Activated naive CD8-positive, alpha-beta T cell treated with anti-CD3 and anti-CD28 coated beads, Interleukin-2, amount 50 U/mL, for 24 hours (primary cell): ENCODE results near the gene SP6.
A peak's percentile ranks its signal among the peaks of the same experiment; 100 is the strongest.

Experiments used
- ATAC-seq: fragments of 150-1000 bp; cut with Tn5 transposase; one replicate; pipeline ENCODE4 v1.10.0; 2021
- DNase-seq: peaks from one replicate; pipeline ENCODE4 v3.0.0; 2021
- H3K27ac Mint-ChIP-seq: one replicate; pipeline ENCODE4 v1.8.0; 2021; ENCODE audit warnings: mild to moderate bottlenecking, mixed read lengths
- H3K27me3 Mint-ChIP-seq: one replicate; pipeline ENCODE4 v1.8.0; 2021; ENCODE audit warnings: mixed read lengths
- H3K36me3 Mint-ChIP-seq: one replicate; pipeline ENCODE4 v1.8.0; 2021; ENCODE audit warnings: low read depth, mixed read lengths
- H3K4me1 Mint-ChIP-seq: one replicate; pipeline ENCODE4 v1.8.0; 2021; ENCODE audit warnings: mixed read lengths
- H3K4me3 Mint-ChIP-seq: one replicate; pipeline ENCODE4 v1.8.0; 2021; ENCODE audit warnings: mild to moderate bottlenecking, moderate library complexity, mixed read lengths
- H3K9me3 Mint-ChIP-seq: one replicate; pipeline ENCODE4 v1.8.0; 2021; ENCODE audit warnings: mixed read lengths

Gene SP6

DNA sequence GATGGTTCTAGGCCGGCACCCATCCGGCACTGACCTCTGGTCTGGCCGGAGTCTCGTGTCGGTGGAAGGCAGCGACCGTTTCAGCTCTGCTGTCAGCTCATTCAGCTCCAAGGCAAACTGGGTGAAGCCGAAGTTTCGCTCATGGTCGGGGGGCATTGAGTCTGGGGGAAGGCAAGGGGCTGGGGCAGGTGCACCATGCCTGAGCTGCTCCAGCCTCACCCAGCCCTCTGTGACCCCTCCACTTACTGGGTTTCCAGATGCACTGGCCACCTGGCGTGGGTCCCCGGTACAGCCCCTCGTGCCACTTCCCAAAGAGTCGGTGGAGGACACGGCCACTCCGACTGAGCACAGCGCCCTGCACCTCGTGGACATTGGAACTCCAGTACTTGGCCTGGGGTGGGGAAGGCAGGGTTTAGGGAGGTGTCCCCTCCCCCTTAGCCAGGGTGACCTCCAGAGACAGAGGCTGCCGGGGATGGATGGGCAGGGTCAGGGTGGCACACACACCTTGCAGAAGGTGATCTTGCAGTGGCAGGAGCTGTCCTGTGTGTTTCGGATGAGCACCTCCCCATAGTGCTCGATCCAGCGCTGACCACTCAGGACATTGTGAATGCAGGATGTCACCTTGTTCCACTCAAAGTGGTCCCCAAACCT lies 42.0 kb downstream of the SP6 start:
- DNase-seq (no peak), ATAC-seq (no peak)
- H3K4me1 Mint-ChIP-seq, result peaks cover 8% of the 10 kb centered on the region
- H3K27me3 Mint-ChIP-seq, result no peaks in the 10 kb centered on the region
- no peaks in the 10 kb centered on the region for H3K9me3 Mint-ChIP-seq
- peaks cover 10% of the 10 kb centered on the region for H3K36me3 Mint-ChIP-seq
- no peak overlapping the region for H3K27ac Mint-ChIP-seq
- no peak overlapping the region for H3K4me3 Mint-ChIP-seq

DNA sequence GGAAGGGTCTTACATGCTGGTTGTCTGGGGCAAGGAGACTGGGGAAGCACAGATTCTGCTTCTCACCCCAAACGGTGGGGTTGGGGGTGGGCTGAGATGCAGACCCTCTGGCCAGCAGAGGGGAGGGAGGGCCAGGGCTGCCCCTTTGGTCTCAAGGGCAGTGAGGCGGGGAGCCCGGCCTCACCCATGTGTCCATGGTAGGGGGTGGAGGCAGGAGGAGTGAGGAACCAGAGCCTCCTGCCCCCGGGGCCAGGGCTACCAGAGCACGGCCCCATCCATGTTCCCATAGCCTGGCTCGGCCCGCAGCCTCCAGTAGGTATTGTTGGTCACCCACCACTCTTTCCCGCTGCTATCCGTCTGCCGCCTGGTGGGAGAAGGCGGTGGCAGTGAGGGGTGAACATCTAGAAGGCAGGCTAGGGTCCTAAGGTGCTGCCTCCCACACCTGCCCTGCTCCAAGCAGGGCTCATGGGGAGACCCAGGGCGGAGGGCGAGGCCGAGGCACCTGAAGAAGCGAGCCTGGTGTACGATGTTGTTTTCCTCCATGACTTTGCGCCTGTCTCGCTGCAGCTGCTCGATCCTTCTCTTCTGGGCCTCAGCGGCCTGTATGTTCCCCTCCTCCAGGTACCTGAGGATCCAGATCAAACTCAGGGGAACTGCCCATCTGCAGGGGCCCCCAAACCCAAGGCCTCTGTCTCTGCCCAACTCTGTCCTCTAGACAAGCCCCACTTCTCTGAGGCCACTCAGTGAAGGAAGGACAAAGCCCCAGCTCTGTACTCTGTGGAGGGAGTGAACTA lies 42.7 kb downstream of the SP6 start:
- Mint-ChIP-seq H3K36me3 (peaks cover 10% of the 10 kb centered on the region), H3K27ac (no peak overlapping the region), H3K27me3 (no peaks in the 10 kb centered on the region), H3K4me1 (peaks cover 8% of the 10 kb centered on the region), H3K9me3 (no peaks in the 10 kb centered on the region), H3K4me3 (no peak overlapping the region)
- DNase-seq, result no peak
- ATAC-seq, result no peak

DNA sequence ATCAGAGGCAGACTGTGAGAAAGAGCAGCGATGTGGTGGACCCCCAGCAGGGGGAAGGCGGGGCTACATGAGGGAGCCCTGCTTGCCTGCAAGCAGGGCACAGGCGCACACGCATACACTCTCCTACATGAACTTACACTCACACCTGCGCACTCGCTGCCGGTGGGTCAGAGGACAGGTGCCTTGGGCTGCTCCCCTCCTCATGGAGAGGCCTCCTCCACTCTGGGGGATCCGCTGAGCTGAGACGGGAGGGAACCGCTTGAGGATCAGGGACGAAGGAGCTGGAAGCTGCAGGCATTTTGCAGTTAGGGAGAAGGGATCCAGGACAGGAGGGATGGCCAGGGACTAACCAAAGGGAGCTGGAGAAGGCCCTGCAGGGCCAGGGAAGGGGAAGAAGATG lies 43.5 kb downstream of the SP6 start:
- no peak overlapping the region for H3K27ac Mint-ChIP-seq
- H3K27me3 Mint-ChIP-seq, result no peaks in the 10 kb centered on the region
- DNase-seq (no peak), ATAC-seq (no peak)
- H3K4me1 Mint-ChIP-seq, result peaks cover 8% of the 10 kb centered on the region
- no peaks in the 10 kb centered on the region for H3K9me3 Mint-ChIP-seq
- H3K4me3 Mint-ChIP-seq, result no peak overlapping the region
- H3K36me3 Mint-ChIP-seq, result peaks cover 10% of the 10 kb centered on the region

DNA sequence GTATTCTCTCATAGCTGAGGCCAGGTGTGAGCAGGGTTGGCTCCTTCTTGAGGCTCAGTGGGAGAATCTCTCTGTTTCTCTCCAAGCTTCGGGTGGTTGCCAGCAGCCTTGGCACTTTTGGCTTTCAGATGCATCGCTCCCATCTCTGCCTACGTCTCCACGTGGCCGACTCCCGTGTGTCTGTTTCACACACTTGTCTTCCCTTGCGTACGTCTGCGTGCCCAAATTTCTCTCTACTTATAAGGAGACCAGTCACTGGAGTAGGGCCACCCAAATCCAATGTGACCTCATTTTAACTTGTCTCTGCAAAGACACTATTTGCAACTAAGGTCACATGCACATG lies 44.1 kb downstream of the SP6 start:
- H3K27me3 Mint-ChIP-seq, result no peaks in the 10 kb centered on the region
- peaks cover 8% of the 10 kb centered on the region for H3K4me1 Mint-ChIP-seq
- no peaks in the 10 kb centered on the region for H3K9me3 Mint-ChIP-seq
- ATAC-seq, result no peak
- no peak for DNase-seq
- H3K36me3 Mint-ChIP-seq, result peaks cover 6% of the 10 kb centered on the region
- no peak overlapping the region for H3K27ac Mint-ChIP-seq
- H3K4me3 Mint-ChIP-seq, result no peak overlapping the region

DNA sequence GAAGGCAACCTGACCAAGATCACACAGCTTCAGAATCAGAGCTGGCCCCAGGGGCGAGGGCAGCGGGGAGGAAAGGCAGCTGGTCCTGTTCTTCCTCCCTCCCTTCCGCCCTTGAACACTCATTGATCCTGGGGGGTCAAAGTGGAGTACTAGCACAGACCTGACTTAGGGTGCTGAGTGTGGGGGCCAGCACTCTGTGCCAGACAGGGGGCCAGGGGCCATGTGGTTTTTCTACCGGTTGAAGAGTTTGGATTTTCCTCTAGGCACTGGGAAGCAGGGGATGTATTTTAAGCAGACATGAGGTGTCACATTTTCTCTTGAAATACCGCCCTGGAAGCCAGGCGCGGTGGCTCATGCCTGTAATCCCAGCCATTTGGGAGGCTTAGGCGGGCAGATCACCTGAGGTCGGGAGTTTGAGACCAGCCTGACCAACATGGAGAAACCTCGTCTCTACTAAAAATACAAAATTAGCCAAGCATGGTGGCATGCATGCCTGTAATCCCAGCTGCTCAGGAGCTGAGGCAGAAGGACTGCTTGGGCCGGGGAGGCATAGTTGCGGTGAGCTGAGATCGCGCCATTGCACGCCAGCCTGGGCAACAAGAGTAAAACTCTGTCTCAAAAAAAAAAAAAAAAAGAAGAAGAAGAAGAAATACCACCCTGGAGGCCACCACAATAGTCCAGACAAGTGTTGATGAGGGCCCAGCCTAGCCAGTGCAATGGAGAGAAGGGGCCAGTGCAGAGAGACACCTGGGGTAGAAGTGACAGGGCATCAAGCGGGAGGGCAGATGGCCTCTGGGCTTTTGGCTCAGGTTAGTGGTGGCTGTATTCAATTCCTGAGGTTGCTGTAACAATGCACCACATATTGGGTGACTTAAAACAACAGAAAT lies 44.7 kb downstream of the SP6 start:
- no peak for ATAC-seq
- peaks cover 2% of the 10 kb centered on the region for H3K36me3 Mint-ChIP-seq
- H3K9me3 Mint-ChIP-seq, result no peaks in the 10 kb centered on the region
- H3K27ac Mint-ChIP-seq, result no peak overlapping the region
- no peak overlapping the region for H3K4me3 Mint-ChIP-seq
- DNase-seq, result no peak
- peaks cover 8% of the 10 kb centered on the region for H3K4me1 Mint-ChIP-seq
- no peaks in the 10 kb centered on the region for H3K27me3 Mint-ChIP-seq

DNA sequence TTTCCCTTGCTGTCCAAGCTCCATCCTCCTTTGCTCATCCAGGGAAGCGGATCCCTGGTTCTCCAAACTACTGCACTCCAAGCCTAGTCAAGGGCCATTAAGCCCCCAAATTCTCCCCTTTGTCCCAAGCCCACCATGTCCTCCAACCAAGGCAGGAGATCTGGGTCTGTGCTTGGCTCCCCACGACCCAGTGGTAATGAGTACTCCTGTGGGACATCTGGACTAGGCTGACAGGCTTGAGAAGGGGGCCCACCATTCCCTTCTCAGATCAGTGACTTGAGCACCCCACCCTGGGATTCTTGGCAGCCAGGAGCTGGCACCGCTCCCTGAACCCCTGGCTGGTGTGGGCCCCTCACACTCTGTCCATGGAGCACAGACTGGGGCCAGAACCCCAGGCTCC lies 46.5 kb downstream of the SP6 start:
- ATAC-seq (no peak), DNase-seq (no peak)
- Mint-ChIP-seq H3K36me3 (peaks cover 2% of the 10 kb centered on the region), H3K4me1 (no peaks in the 10 kb centered on the region), H3K27ac (no peak overlapping the region), H3K9me3 (no peaks in the 10 kb centered on the region), H3K4me3 (no peak overlapping the region), H3K27me3 (no peaks in the 10 kb centered on the region)

DNA sequence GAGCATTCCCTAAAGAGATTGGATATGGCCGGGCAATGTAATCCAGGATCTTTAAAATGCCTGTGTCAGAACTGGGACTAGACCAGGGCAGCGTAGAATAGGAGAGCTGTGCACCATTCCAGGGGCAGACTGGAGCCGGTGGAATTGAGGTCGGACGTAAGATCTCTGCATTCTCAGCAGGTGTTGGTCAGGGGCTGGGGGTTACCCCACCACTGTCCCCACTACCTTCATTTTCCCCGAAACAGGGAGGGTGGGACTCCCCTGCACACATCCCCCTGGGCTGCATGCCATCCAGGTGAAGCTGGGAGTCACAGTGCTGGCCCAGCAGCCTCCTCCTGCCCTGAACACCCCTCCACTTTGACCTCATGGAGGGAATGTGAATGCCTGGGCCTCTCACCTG lies 47.2 kb downstream of the SP6 start:
- no peak overlapping the region for H3K27ac Mint-ChIP-seq
- peaks cover 2% of the 10 kb centered on the region for H3K36me3 Mint-ChIP-seq
- H3K4me3 Mint-ChIP-seq, result no peak overlapping the region
- H3K4me1 Mint-ChIP-seq, result no peaks in the 10 kb centered on the region
- no peaks in the 10 kb centered on the region for H3K9me3 Mint-ChIP-seq
- ATAC-seq, result no peak
- no peaks in the 10 kb centered on the region for H3K27me3 Mint-ChIP-seq
- no peak for DNase-seq

DNA sequence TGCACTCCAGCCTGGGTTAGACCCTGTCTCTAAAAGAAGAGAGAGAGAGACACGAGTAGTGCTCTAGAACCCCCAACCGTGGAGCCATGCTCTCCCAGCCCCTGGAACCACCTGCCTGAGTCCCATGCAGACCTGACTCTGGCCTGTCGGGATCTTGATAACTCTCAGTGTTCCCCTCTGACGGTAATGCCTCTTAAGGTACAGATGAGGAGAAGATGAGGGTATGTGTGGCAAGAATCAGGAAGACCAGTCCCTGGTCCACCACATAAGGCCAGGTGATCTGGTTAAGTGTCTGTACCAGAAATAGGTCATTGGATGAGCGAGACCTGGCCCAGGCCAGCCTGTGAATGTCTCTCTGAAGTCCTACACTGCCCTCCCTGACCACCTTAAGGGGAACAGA lies 47.8 kb downstream of the SP6 start:
- H3K4me3 Mint-ChIP-seq, result no peak overlapping the region
- no peaks in the 10 kb centered on the region for H3K4me1 Mint-ChIP-seq
- no peaks in the 10 kb centered on the region for H3K27me3 Mint-ChIP-seq
- no peak overlapping the region for H3K27ac Mint-ChIP-seq
- no peak for ATAC-seq
- H3K9me3 Mint-ChIP-seq, result no peaks in the 10 kb centered on the region
- no peaks in the 10 kb centered on the region for H3K36me3 Mint-ChIP-seq
- DNase-seq, result no peak

DNA sequence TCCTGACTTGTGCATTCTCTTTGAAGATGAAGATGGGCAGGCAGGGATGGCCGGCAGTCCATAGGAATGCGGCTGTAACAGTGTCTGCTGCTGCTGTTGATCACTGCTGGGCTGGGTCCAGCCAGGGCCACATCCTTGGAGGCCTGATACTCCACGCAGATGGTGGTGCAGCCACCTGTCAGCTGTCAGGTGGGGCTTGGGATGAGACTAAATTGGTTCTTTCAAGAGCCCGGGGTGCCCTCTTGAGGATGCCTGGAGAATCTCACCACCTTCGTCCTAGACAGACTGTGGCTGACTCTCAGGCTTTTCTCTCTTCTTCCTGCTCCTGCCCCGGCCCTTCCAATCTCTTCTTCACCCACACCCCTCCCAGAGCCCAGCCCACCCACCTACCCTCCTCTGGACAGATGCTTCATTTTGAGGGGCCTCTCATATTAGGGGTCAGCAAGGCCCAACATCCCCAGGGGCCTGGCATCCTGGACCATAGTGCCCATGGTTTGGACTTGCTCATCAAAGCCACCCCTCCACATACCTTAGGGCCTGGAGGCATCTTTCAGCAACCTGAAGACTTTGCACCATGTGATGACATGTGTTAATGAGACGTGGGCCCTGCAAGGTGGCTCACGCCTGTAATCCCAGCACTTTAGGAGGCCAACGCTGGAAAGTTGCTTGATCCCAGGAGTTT lies 48.5 kb downstream of the SP6 start:
- no peaks in the 10 kb centered on the region for H3K4me1 Mint-ChIP-seq

DNA sequence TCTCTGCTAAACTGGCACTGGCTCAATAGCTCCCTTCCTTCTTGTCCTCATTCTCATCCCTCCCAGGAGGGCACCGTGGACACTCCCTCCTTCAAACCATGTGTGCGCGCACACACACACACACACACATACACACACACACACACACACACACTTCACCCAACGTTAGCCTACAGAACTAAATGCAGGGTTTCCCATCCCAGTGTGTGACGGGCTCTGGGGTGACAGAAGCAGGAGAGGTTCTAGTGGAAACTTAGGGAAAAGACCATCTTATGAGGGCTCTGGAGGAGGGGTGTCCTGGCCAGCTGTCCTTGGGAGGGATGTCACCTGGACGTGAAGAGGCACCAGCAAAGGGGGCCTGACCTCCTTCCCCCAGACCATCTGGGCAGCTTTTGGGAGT lies 49.1 kb downstream of the SP6 start:
- Mint-ChIP-seq H3K36me3 (no peaks in the 10 kb centered on the region), H3K27ac (no peak overlapping the region), H3K9me3 (no peaks in the 10 kb centered on the region), H3K4me3 (no peak overlapping the region), H3K27me3 (peaks cover 5% of the 10 kb centered on the region), H3K4me1 (no peaks in the 10 kb centered on the region)
- DNase-seq (no peak), ATAC-seq (no peak)

More for the DNA sequence above, 48.5 kb downstream of the SP6 start:
- Mint-ChIP-seq H3K9me3 (no peaks in the 10 kb centered on the region), H3K27ac (no peak overlapping the region), H3K27me3 (peaks cover 3% of the 10 kb centered on the region), H3K36me3 (no peaks in the 10 kb centered on the region), H3K4me3 (no peak overlapping the region)
- ATAC-seq (peak; percentile 85), DNase-seq (peak; percentile 63)

DNA sequence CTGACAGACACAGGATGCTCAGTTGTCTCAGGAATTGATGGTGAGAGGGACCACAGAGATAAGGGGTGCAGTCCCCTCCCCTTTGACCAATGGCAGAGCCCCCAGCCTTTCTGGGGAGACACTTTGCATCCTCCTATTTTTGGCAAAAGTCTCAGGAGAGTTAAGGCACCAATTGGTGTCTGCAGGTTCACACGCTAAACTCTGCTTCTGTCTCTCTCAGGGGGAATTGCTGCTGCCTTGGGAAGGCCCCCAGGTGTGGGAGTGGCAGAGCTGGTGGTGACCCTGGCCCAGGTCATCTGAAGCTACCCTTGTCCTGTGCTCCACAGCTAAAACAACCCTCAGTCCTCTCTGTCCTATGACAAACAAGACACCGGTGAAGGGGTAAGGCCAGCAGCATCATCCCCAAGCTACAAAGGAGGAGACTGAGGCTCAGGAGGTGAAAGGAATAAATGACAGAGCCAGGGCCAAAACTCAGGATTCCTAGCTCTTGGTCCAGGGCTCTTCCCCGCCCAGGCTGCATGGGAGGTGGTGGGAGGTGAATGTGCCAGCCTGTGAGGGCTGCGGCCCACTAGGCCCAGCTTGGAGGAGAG lies 49.7 kb downstream of the SP6 start:
- DNase-seq, result no peak
- Mint-ChIP-seq H3K27ac (no peak overlapping the region), H3K27me3 (peaks cover 5% of the 10 kb centered on the region), H3K36me3 (no peaks in the 10 kb centered on the region), H3K4me3 (no peak overlapping the region), H3K4me1 (no peaks in the 10 kb centered on the region), H3K9me3 (no peaks in the 10 kb centered on the region)
- ATAC-seq, result no peak

DNA sequence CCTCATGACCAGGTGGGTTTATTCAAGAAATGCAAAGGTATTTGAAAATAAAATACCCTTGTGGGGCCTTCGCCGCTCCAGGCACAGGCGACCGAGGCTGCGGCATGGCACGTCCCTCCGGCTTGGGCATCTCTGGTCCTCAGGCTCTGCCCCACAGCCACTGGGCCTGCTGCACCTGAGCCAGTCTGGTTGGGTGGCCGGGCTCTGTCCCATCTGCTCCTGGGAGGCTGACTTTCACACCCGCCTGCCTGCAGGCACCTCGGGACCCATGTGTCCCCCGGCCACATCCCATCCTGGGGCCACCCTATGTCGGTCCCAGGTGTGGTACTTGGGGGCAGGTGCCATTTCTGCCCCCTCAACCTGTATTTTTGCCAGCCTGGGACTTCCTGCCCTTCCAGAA lies 50.3 kb downstream of the SP6 start:
- Mint-ChIP-seq H3K4me1 (no peaks in the 10 kb centered on the region), H3K9me3 (no peaks in the 10 kb centered on the region), H3K27ac (no peak overlapping the region), H3K4me3 (no peak overlapping the region), H3K27me3 (peaks cover 5% of the 10 kb centered on the region), H3K36me3 (no peaks in the 10 kb centered on the region)
- no peak for ATAC-seq
- DNase-seq, result no peak

DNA sequence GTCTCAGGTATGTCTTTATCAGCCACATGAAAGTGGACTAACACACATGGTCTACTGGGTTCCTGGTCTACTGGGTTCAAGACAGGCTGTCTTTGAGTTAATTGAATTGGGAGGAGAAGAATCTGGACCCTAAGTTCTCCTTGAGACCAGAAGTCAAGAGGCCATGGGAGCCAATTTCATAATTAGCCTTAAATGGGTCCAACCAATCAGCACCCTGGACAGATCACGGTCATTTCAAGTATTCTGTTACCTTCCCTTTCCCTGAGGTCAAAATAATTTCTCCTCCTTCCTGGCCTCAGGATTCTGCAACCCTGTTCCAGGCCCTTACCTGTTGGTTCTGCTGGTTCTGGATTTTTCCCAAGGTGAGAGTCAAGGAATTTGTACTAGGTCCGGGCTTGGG lies 53.2 kb downstream of the SP6 start:
- H3K36me3 Mint-ChIP-seq, result no peaks in the 10 kb centered on the region
- H3K9me3 Mint-ChIP-seq, result no peaks in the 10 kb centered on the region
- ATAC-seq (no peak), DNase-seq (no peak)
- H3K27me3 Mint-ChIP-seq, result peaks cover 31% of the 10 kb centered on the region
- no peaks in the 10 kb centered on the region for H3K4me1 Mint-ChIP-seq
- no peak overlapping the region for H3K4me3 Mint-ChIP-seq
- no peak overlapping the region for H3K27ac Mint-ChIP-seq
